PC-3 (cell line): ENCODE measurements around the gene PHF2. TPM values are rescaled to one million over a fixed set of nuclear protein-coding genes. Genes with fewer than 3 reads are reported as not detected.

Source experiments
- ATAC-seq: fragments of 200-7000 bp; cut with Tn5 transposase; 2 replicates; pipeline ENCODE4 v1.9.1; 2020; ENCODE audit warnings: mild to moderate bottlenecking, moderate library complexity
- BruUV-seq: library from RNA; stranded (reverse); fragments of 400-500 nt; replicated peaks from 2 replicates; lab custom pipeline; 2021; lab: Mats Ljungman, UMichigan
- CTCF ChIA-PET: fragments of 300-600 bp; sonication (Branson Sonifier 250); formaldehyde crosslinking; loops from one replicate; lab custom pipeline; 2022; ENCODE audit warnings: antibody characterized with exemption; lab: Charles Lee
- POLR2A ChIA-PET: fragments of 300-600 bp; sonication (Branson Sonifier 250); formaldehyde crosslinking; loops from one replicate; lab custom pipeline; 2022; ENCODE audit warnings: antibody characterized with exemption; ENCODE audit not compliant: unreplicated experiment; lab: Charles Lee
- DNase-seq: peaks from one replicate; pipeline ENCODE4 v3.0.0-alpha.2; 2015
- H2AFZ ChIP-seq: fragments of 300-600 bp; sonication (generic); 2 replicates; pipeline ENCODE4 v1.6.0; 2016; ENCODE audit warnings: antibody characterized with exemption, low read length
- H3F3A ChIP-seq: fragments of 300-600 bp; sonication (generic); one replicate; pipeline ENCODE4 v1.6.0; 2017; ENCODE audit warnings: antibody characterized with exemption, low read length, control low read depth, mild to moderate bottlenecking; ENCODE audit not compliant: unreplicated experiment
- H3K27ac ChIP-seq: fragments of 300-600 bp; sonication (generic); 2 replicates; pipeline ENCODE4 v1.5.1; 2016; ENCODE audit warnings: mild to moderate bottlenecking, low read length
- H3K27me3 ChIP-seq: fragments of 300-600 bp; sonication (generic); 2 replicates; pipeline ENCODE4 v1.6.1; 2016; ENCODE audit warnings: low read length, mixed read lengths
- H3K36me3 ChIP-seq: fragments of 300-600 bp; sonication (generic); 2 replicates; pipeline ENCODE4 v1.6.1; 2016; ENCODE audit warnings: low read depth, mixed run types, low read length, mixed read lengths
- H3K4me1 ChIP-seq: fragments of 300-600 bp; sonication (generic); 2 replicates; pipeline ENCODE4 v1.5.1; 2016; ENCODE audit warnings: low read length; ENCODE audit not compliant: insufficient read depth
- H3K4me2 ChIP-seq: fragments of 300-600 bp; sonication (generic); 2 replicates; pipeline ENCODE4 v1.6.0; 2016; ENCODE audit warnings: low read length
- H3K4me3 ChIP-seq: fragments of 300-600 bp; sonication (generic); 2 replicates; pipeline ENCODE4 v1.5.1; 2016; ENCODE audit warnings: mild to moderate bottlenecking, low read length, mixed read lengths
- H3K79me2 ChIP-seq: fragments of 300-600 bp; sonication (generic); 2 replicates; pipeline ENCODE4 v1.6.1; 2017; ENCODE audit warnings: low read length, mixed read lengths
- H3K9ac ChIP-seq: fragments of 300-600 bp; sonication (generic); 2 replicates; pipeline ENCODE4 v1.6.0; 2016; ENCODE audit warnings: mild to moderate bottlenecking, low read length
- H3K9me2 ChIP-seq: fragments of 300-600 bp; sonication (generic); replicated peaks from 2 replicates; pipeline ENCODE4 v1.6.1; 2016; ENCODE audit warnings: mixed run types, low read length, mixed read lengths
- H3K9me3 ChIP-seq: fragments of 300-600 bp; sonication (generic); 2 replicates; pipeline ENCODE4 v1.6.1; 2016; ENCODE audit warnings: low read length, mixed read lengths
- H4K20me1 ChIP-seq: fragments of 300-600 bp; sonication (generic); 2 replicates; pipeline ENCODE4 v1.6.1; 2016; ENCODE audit warnings: low read length, mixed read lengths
- CTCF ChIP-seq: fragments of 300-600 bp; sonication (generic); conservative IDR thresholded peaks from 2 replicates; pipeline ENCODE4 v1.5.1; 2017; ENCODE audit warnings: antibody characterized with exemption, low read depth, mild to moderate bottlenecking, low read length
- EZH2 ChIP-seq: fragments of 300-600 bp; sonication (generic); IDR thresholded peaks from one replicate; pipeline ENCODE4 v1.6.1; 2017; ENCODE audit warnings: antibody characterized with exemption, mild to moderate bottlenecking, low read length; ENCODE audit not compliant: unreplicated experiment
- EZH2phosphoT487 ChIP-seq: fragments of 300-600 bp; sonication (generic); IDR thresholded peaks from 2 replicates; pipeline ENCODE4 v1.6.1; 2018; ENCODE audit warnings: mild to moderate bottlenecking, antibody characterized with exemption, low read length, borderline replicate concordance
- intact Hi-C: fragments of 100-400 bp; cut with micrococcal nuclease; formaldehyde crosslinking; loops from 2 replicates; pipeline ENCODE4 v1.9.0; 2023
- total RNA-seq: library from RNA; depleted of rRNA; stranded (reverse); fragments of >200 nt; gene quantifications from 2 replicates; pipeline ENCODE4 v1.2.3, GENCODE V29; 2014

The PHF2 gene
- total RNA-seq, 1 experiment from 2014 or later, result 10.6 TPM

DNA sequence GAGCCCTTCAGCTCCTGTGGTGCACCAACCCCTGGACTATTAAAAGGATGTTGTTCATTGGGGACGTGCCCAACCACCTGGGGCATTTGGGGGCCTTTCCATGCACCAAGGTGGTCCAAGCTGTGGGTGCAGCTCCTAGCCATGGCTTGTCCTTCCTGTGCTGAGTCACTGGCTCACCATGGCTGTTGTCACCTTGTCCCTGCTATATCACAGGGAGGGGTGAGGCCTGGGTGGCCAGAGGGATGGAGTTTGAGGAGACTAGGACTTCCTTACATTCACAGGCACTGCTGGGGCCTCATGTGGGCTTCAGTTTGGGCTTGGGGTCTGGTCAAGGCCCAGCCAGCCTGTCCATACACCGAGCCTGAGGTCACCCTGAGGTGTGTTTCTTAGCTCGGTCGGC is 45.5 kb downstream of the PHF2 start:
- BruUV-seq, result no TSS peak
- no peak overlapping the region for H2AFZ ChIP-seq
- no peaks in the 10 kb centered on the region for H3K9me3 ChIP-seq
- H3K9ac ChIP-seq, result no peak overlapping the region
- no peaks in the 10 kb centered on the region for H3K9me2 ChIP-seq
- no peak overlapping the region for H3K4me3 ChIP-seq
- no peaks in the 10 kb centered on the region for H3K36me3 ChIP-seq
- ChIA-PET POLR2A (no interaction called here), CTCF (no interaction called here)
- H3K4me1 ChIP-seq, result no peaks in the 10 kb centered on the region
- no peaks in the 10 kb centered on the region for H4K20me1 ChIP-seq
- H3K79me2 ChIP-seq, result no peaks in the 10 kb centered on the region
- intact Hi-C loops, result no loop called here
- no peaks in the 10 kb centered on the region for H3F3A ChIP-seq
- ATAC-seq (no peak), DNase-seq (no peak)
- no peak overlapping the region for H3K27ac ChIP-seq
- TF ChIP-seq CTCF (no peak), EZH2 (no peak), EZH2phosphoT487 (no peak)
- no peaks in the 10 kb centered on the region for H3K27me3 ChIP-seq
- H3K4me2 ChIP-seq, result no peak overlapping the region

DNA sequence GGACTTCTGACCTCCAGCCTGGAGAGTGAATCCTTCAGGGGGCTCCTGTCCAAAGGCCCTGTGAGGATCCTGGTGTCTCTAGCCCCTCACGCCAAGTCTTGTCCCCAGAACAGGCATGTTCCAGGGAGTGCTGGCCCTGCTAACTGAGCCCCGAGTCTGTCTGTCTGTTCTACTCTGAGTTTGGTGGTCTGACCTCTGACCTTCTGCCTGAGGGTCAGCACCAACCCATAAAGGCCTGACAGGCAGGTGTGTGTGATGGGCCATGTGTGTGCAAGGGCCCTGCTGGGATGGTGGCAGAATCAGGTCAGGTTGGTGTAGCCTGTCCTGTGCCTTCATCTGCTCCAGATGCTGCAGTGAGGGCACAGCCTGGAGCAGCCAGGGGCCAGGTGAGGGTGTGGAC is 46.3 kb downstream of the PHF2 start:
- H3K36me3 ChIP-seq, result no peaks in the 10 kb centered on the region

More for the DNA sequence above, 46.3 kb downstream of the PHF2 start:
- Histone ChIP-seq H3F3A (no peaks in the 10 kb centered on the region), H3K79me2 (0 out of 2 replicates have a peak, but pooled peaks cover 2% of the 10 kb centered on the region), H3K9ac (no peak overlapping the region), H2AFZ (no peak overlapping the region), H3K27ac (no peak overlapping the region), H4K20me1 (no peaks in the 10 kb centered on the region), H3K9me3 (no peaks in the 10 kb centered on the region), H3K4me1 (no peaks in the 10 kb centered on the region), H3K27me3 (no peaks in the 10 kb centered on the region), H3K9me2 (no peaks in the 10 kb centered on the region), H3K4me3 (no peak overlapping the region), H3K4me2 (no peak overlapping the region)
- ATAC-seq, result no peak
- no TSS peak for BruUV-seq
- POLR2A ChIA-PET, result no interaction called here
- DNase-seq, result no peak
- CTCF ChIA-PET, result no interaction called here
- TF ChIP-seq CTCF (no peak), EZH2 (no peak), EZH2phosphoT487 (no peak)
- intact Hi-C loops, result no loop called here
